COR-L47 (cell line): ENCODE data around the gene FAM167B.

Source experiments
- DNase-seq: peaks from one replicate; lab custom pipeline; 2025; lab: John Stamatoyannopoulos, UW

The FAM167B gene

DNA sequence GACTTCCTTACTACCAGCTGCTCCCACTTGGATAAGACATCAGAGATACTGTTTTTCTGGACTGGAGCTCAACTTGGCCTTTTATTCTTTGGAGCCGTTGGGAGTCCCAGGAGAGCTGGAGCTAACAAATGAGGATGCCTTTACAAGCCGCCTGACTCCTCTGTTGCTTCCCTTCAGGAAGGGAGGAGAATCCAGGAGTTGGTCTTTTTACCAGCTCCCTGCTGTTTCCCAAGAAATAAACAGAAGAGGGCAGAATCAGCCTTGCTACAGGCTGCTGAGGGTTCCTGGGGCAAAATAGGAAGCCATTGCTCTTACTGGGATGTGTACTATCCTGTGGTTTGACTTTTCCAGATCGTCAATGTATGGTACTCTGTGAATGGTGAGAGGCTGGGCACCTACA is 23.3 kb upstream of the FAM167B start:
- no peak for DNase-seq

DNA sequence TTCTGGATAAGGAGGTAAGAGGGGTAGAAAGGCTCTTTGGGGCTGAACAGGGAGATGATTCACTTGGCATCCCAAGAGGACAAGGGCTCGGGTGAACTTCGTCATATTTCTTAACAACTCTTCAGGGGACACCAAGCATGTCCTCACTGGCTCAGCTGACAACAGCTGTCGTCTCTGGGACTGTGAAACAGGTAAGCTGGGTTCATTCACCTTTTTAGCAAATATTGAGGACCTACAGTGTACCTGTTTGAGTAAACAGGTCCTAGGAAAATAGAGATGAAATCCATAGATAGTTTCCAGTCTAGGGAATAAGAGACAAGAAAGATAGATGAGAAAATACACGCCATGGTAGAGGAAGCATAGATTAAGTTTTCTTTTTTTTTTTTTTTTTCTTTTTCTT is 22.7 kb upstream of the FAM167B start:
- no peak for DNase-seq

DNA sequence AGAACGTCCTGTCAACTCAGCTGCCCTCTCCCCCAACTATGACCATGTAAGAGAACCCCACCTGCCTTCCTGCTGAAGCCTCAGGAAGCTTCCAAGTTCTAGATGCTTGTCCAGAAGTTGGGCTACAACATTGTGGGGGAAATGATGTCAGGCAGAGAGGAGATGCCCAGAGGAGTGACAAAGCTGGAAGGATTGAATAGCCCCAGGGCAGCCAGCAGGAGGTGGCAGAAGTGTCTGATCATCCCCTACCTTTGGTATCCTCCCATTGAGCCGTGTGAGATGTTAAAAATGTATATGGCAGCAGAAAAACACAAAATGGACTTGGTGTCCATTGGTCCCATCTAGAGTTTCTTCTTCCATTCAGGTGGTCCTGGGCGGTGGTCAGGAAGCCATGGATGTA is 18.3 kb upstream of the FAM167B start:
- DNase-seq = no peak

DNA sequence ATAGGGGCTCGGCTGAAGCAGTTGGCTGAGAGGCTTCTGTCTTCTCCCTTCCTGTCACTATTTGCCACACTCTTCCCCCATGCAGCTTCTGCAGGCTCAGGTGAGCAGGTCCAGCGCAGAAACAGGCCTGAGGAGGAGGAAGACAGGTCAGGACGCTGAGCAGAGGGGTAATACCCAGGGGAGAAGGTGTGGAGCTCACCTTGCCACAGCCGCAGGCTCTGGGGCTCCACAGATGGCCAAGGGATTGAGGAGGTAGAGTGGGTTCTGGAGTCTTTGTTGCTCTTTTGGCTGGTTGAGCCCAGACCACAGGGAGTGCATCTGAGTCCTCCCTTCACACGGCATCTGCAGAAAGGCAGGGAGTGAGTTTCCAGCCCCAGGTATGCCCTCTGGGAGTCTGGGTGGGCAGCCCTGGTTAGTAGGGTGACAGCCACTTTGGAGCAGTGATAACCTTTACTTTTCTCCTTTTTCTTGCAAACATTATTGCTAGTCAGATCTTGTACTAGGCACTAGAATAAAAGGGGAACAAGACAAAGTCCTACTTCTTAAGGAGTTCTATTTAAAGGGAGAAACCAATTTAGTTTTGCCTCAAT is 15.1 kb upstream of the FAM167B start:
- DNase-seq = no peak

DNA sequence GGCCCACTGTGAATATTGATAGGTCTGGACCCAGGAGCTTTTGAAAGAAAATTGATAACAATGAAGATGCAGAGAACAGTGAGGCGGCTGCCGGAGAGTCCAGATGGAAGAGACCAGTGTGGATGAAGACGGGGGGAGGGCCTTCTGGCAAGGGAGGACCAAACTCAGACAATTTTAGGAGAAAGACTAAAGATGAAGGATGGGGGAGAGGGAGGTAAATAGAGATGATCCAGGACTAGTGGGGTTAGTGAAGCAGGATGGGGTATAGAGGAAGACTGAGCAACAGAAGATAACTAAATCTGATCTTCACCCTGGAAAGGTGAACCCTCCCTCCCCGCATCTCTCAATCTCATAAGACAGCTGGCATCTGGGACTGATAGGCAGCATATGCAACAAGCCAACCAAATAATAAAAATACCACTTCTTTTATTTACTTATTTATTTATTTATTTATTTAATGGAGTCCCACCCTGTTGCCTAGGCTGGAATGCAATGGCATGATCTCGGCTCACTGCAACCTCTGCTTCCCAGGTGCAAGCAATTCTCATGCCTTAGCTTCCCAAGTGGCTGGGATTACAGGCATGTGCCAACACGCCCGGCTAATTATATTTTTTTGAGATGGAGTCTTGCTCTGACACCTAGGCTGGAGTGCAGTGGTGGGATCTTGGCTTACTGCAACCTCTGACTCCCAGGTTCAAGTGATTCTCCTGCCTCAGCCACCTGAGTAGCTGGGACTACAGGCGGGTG is 14.3 kb upstream of the FAM167B start:
- DNase-seq = no peak

DNA sequence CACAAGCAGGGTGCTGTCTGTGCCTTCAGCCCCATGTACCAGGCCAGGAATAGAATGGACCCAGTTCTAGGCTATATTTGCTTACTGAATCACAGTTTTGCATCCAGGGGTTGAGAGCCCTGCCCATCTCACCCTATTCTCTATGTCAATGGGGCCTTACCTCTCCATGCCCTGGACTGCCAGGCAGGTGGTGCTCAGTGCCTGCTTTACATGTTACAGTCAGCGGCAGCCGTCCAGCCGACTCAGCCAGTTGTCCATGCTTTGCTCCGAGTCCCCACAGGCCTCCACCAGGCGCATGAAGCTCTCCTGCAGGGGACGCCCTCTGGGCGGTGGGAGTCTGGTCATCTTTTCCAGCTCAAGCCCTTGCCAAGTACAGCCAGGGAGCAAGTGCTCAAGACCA is 12.2 kb upstream of the FAM167B start:
- no peak for DNase-seq

DNA sequence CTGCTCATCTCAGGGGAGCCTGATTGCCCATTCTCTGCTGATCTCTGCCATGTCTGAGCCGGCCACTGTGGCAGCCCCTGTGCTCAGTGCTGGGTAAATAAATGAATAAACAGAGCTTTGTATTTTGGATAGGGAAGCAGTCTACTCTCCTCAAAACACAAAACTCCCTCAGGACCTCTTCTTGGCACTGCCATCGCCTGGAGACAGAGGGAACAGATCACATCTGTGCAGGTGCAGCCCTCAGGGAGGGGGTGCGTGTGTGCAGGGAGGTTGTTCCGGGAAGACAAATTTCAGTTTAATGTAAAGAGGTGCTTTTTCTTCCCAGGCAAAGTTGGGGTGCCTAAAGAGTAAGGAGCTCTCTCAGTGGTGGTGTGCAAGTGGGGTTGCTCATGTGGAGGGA is 7.7 kb upstream of the FAM167B start:
- peak; percentile 38 for DNase-seq

DNA sequence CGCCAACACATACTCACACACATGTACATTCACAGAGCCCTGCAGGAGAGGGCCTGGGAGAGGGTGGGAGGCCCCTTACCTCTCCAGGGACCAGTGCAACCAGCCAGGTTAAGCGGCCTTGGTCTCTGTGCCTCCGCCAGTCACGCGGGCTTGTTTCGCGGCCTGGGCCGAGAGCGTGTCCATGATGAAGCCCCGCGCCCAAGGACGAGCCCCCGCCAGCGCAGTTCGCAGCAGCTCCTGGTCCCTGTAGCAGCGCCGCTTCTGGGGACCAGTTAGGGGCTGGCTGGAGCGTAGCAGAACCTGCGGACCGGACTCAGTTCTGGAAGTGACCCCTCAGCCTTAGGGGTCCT is 7.3 kb upstream of the FAM167B start:
- peak; percentile 52 for DNase-seq

DNA sequence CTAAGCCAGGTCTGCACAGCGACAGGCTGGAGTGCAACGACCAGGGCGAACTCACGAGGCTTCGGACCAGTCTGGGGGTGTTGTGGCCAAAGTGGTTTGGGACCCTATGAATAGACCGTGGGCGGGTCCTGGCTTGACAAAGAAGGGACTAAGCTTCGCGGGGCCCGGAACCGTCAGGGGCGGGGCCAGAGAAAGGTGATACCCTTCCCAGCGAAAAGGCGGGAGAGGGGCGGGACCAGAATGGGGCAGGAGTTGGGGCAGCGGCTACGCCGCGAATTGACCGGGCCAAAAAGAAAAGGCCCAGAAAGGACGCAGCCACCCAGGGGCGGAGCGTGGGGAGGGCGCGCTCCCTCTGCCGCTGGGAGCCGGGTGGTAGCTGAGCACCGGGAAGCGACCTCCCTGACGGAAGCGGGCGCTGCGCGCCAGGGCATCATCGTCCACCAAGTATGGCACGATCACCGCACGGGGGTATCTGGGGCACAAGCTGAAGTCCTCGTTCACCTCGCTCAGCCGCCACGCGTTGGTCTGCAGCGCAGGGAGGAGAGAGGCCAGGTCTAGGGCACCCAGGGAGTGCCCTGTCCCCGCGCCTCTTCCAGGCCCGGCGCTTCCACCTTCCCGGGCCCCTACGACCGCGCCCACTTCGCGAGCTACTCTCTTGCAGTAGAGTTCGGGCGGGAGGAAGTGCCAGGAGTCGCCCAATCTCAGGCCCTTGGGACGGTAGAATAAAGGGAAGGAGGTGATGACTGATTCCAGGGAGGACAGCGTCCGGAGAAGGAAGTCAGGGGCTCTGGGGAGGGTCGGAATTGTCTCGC is 6.7 kb upstream of the FAM167B start:
- DNase-seq = peak; percentile 75

DNA sequence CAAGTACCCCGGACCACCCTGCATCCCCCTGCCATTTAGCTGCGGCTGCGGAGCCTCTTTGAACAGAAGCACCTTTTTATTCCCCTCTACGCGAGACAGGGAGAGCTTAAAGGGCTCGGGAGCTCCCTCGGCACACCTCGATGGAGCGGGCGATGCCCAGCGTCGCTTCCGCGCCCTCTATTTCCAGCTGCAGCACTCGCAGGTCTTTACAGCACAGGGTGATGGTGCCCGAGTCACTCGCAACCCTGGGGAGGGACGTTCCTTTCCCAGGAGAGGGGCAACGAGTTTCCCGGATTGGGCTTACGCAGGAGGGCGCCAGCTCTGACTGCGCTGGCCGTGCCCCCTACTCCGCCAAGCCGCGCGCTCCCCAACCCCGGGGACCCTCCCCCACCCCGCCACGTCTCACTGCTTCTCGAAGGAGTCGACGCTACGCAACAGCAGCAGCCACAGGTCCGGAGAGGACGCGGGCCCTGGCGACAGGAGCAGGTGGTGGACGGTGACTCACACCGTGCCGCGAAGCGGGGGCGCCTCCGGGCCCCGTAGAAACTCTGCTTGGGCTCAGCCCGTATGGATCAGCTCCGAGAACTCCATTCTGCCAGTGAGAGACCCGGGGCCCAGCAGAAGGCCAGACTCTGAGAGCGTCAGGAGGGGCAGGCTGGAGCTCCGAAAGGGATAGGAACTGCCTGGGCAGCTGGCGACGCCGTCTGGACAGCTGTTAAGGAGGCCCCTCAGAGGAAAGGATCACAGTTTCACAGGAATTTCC is 5.8 kb upstream of the FAM167B start:
- peak; percentile 67 for DNase-seq

DNA sequence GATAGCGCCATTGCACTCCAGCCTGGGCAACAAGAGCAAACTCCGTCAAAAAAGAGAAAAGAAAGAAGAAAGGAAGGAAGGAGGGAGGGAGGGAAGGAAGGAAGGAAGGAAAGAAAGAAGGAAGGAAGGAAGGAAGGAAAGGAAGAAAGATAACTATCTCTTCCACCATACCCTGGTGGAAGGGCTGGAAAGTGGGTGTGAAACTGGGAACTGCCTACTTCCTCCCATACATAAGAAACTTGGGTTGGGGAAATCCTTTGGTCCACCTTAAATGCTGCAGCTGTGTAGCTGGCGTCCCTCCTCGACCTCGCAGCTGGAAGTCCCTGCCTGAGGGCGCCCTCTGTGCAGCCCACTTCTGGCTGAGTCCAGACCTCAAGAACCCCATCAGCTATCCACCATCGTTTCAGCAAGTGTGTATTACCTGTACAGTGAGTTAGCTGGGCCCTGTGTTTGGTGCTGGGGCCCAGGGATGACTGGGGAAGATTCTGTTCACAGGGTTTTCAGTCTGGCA is 4.6 kb upstream of the FAM167B start:
- no peak for DNase-seq

DNA sequence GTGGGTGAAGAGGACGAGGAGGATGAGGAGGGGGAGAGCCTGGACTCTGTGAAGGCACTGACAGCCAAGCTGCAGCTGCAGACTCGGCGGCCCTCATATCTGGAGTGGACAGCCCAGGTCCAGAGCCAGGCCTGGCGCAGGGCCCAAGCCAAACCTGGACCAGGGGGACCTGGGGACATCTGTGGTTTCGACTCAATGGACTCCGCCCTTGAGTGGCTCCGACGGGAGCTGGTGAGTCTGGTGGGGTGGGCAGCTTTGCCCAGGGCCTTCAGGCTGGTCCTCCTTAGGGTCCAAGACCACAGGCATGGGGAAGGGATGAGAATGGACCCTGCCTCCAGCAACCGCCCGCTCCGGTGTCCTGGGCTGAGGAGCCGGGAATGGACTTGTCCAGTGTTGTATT is 430 bp downstream of the FAM167B start:
- DNase-seq = no peak

DNA sequence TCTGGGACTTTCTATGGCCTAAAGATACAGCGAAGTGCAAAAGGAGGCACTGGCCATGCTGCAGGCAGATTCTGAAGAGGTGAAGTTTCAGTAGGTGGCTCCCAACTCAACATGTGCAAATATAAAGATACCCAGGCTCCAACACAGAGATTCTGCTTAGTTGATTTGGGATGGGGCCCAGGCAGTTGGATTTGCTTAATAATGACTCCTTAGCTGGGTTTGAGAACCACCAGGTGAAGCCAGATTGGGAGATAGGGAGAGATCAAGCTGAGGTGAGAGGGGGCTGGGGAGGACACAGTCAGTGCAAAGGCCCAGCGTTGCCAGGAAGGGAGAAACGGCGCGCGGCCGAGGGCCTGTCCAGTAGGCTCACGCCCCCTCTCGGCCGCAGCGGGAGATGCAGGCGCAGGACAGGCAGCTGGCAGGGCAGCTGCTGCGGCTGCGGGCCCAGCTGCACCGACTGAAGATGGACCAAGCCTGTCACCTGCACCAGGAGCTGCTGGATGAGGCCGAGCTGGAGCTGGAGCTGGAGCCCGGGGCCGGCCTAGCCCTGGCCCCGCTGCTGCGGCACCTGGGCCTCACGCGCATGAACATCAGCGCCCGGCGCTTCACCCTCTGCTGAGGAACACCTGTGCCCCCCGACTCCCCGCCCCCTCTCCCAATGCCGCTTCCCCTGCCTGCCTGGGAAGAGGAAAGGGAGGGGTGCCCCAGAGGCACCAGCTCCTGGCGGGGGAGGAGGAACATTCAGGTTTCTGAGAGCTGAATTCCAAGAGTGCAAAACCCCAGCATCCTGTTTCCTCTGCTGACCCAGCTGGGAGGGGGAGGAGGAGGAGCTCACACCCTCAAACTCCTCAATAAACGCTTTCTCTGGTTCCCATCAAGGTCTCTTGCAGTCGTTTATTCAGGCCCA is 1.2 kb downstream of the FAM167B start:
- peak; percentile 21 for DNase-seq

DNA sequence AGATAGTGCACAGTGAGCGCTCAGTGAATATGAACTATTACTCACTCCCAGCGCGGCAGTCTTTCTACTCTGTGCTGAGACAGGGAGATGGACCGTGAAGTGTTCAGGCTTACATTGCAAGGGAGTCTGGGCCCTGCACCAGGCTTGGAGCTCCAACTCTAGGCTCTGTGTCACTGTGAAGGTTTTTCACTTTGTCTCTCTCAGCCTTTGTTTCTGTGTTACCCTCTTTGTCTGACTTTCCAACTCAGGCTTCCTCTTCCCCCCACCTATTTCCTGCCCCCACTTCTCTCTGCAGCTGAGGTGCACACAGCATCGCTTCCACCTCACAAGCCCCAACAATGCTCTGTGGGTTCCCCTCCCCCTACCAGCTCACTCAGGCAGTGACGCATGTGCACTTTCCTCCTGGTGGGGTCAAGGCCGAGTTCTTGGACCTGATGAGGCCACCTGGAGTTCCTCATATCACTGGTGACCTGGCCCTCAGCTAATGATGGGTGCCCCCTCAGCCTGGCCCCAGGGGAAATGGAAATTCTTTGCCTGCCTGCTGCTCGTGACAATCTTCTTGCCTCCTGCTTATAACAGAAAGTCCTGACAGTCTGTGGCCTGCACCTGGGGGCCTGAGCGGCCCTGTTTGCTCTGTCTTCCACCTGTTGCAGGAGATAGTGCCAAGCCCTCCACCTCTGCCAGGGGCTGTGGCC is 3.0 kb downstream of the FAM167B start:
- no peak for DNase-seq

DNA sequence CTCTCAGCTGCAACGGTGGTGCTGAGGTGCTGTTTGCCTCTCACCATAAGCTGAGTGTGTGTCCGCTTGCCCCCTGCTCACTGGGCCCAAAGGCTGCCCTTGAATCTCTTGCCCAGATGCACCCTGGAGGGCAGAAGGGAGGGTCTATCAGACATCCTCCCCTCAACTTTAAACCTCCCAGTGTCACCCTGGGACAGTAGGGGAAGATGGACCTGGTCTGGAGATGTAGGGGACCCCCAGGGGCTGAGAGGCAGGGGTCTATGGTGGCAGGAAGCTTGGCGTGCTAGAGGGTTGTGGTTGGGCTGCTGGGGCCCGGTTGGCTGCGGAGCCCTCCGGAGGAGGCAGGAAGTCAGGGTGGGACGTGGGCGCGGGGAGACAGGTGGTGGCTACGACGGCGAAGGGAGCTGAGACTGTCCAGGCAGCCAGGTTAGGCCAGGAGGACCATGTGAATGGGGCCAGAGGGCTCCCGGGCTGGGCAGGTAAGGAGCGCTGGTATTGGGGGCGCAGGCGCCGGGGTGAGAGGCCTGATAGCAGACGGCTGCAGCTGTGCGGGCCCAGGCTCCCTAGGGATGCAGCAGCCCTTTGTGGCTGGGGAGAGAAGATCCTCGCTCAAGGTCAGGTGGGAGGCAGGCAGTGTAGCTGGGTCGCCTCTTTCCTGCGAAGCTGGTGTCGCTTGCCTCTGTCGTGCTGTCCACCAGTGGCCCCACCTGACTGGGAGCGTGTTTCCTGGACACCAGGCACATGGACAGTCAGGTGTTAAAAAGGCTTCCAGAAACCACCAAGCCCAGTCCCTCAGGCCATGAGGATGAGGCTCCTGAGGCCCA is 4.1 kb downstream of the FAM167B start, which contains the start of gene LCK:
Gene LCK (plus strand): TSS at position 373 of the 824 bp plus-strand sequence. CDS start 23,065 bp downstream, outside the sequence.
- no peak for DNase-seq

DNA sequence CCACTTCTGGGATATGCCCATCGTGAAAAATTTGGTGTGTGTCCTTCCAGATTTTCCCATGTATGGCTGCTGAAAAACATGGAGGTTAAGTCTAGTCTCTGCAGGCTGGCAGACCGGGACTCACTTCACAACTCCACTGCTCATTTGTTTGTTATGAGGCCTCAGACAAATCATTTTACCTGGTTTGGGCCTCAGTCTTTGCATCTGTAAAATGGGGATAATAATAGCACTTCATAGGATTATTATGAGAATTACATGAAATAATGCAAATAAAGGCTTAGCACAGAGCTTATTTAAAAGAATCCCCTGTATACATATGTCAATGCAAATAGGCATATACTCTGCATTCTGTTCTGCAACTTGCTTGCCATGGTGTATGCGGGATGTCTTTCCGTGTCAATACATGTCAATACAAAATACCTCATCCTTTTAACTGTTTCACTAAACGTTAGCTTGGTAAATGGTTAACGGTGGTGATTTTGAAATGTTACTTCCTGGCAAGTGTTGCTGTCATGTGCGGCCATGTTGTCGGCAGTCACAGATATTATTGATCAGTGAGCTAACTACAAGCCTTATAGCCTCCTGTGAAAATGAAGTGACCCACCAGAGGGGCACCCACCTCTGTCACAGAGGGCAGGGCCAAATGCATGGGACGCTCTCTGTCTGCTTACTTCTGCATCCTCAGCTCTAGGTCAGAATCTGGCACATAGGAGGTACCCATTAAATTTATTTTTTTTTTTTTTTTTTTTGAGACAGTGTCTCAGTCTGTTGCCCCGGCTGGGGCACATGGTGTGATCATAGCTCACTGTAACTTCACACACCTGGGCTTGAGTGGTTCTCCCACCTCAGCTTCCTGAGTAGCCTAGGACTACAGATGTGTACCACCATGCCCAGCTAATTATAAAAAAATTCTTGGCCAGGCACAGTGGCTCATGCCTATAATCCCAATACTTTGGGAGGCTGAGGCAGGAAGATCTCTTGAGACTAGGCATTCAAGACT is 8.3 kb downstream of the FAM167B start:
- DNase-seq = no peak

DNA sequence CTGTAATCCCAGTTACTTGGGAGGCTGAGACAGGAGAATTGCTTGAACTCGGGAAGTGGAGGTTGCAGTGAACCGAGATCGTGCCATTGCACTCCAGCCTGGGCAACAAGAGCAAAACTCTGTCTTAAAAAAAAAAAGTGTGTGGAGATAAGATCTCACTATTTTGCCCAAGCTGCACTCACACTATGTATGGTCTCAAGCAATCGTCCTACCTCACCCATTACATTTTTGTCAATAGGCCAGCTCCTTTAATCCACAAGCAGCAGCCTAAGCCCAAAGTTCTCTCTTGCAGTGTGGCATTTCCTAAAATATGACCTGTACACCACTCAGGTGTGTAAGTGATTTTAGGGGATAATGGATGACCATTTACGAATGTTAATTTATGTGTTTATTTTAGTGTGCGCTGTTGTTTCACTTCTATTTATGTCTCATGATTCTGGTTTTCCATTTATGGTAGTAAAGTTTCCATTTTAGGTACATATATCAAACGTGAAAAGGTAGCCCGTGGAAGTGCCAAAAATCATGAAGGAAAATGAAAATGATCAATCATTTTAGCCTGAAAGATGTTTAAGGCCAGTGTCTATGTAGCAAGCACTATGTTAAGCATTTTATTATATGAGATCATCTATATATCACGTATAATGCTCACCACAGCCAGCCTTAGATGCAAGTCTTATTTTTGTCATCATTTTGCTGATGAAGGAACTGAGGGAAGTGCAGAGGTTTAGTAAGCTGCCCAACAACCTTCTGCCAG is 9.6 kb downstream of the FAM167B start:
- no peak for DNase-seq

DNA sequence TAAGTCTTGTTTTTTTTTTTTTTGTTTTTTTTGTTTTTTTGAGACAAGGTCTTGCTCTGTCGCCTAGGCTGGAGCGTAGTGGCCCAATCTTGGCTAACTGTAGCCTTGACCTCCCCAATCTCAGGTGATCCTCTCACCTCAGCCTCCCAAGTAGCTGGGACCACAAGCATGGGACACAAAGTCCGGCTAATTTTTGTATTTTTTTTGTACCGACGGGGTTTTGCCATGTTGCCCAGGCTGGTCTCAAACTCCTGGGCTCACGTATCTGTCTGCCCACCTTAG is 10.1 kb downstream of the FAM167B start:
- no peak for DNase-seq
